Measurements from ENCODE around the gene ATP13A2.
A peak's percentile ranks its signal among the peaks of the same experiment; 100 is the strongest.
"Not testable (repeated sequence)": the region's sequence is repeated elsewhere in the genome, so short reads cannot be mapped to it uniquely, and the experiment has no call there.

ATP13A2 gene

DNA sequence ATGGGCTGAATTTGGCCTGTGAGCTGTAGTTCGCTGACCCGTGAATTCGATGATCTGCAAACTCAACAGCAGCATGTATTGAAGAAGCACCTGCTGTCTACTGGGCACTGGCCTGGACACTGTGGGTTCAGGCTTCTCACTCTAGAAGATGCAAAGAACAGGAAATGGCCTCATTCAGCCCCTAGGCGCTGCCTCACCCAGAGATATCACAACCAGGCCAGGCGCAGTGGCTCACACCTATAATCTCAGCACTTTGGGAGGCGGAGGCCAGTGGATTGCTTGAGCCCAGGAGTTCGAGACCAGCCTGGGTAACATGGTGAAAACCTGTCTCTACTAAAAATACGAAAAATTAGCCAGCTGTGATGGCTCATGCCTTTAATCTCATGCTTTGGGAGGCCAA lies 55.0 kb downstream of the ATP13A2 start:
- DNase-seq: no peak

DNA sequence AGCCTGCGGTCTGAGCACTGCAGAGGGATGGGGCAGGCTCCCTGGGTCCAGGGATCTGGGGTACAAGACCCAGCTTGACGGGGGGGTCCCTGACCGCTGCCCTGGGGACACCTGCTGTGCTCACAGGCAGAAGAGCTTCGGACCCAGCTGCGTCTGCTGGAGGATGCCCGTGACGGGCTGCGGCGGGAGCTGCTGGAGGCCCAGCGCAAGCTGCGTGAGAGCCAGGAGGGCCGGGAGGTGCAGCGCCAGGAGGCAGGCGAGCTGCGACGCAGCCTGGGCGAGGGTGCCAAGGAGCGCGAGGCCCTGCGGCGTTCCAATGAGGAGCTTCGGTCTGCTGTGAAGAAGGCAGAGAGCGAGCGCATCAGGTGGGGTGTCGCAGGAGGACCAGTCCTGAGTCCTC lies 56.5 kb downstream of the ATP13A2 start:
- no peak for DNase-seq

- DNase-seq: no peak
These were observed 57.1 kb downstream of the ATP13A2 start for GRCh38 chr1:16954579-16954978.

- not testable (repeated sequence) for DNase-seq
These were observed 59.4 kb downstream of the ATP13A2 start for GRCh38 chr1:16952376-16952775.

GRCh38 chr1:16949026-16949425 lies 62.7 kb downstream of the ATP13A2 start:
- DNase-seq: peak; percentile 70

DNA sequence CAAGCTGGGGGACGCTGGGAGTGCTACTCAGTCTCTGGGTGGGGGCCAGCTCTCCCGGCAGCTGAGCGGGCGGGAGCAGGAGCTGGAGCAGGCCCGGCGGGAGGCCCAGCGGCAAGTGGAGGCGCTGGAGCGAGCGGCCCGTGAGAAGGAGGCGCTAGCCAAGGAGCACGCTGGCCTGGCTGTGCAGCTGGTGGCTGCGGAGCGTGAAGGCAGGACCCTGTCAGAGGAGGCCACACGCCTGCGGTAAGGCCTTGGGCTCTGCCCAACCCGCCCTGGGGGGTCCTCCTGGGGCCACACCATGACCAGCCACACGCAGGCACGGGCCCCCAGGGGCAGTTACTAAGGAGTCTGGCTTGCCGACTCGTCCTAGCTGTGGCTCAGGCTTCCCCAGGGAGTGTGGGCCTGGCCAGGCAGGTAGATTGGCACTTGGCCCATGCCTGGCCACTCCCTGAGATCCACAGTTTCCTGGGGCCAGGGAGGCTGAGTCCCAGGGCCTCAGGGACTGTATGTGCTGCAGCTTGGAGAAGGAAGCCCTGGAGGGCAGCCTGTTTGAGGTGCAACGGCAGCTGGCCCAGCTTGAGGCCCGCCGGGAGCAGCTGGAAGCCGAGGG lies 63.3 kb downstream of the ATP13A2 start:
- DNase-seq: not testable (repeated sequence)

GRCh38 chr1:16946646-16947045 lies 65.1 kb downstream of the ATP13A2 start:
- DNase-seq: no peak

DNA sequence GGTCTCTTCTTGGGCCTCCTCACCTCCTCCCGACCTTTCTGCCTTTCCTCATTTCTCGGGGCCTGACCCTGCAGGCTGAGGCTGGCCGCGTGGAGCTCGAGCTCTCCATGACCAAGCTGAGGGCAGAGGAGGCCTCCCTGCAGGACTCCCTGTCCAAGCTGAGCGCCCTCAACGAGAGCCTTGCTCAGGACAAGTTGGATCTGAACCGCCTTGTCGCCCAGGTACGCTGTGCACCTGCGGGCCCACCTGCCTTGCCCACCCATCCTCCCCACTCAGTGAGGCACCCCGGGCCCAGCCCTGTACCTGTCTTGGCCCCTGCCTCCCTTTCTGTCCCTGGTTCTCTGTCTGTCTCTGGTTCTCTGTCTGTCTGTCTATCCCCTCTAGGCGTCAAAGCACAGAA lies 65.5 kb downstream of the ATP13A2 start:
- DNase-seq: not testable (repeated sequence)

- not testable (repeated sequence) for DNase-seq
These were observed 66.2 kb downstream of the ATP13A2 start for GRCh38 chr1:16945512-16945911.

DNA sequence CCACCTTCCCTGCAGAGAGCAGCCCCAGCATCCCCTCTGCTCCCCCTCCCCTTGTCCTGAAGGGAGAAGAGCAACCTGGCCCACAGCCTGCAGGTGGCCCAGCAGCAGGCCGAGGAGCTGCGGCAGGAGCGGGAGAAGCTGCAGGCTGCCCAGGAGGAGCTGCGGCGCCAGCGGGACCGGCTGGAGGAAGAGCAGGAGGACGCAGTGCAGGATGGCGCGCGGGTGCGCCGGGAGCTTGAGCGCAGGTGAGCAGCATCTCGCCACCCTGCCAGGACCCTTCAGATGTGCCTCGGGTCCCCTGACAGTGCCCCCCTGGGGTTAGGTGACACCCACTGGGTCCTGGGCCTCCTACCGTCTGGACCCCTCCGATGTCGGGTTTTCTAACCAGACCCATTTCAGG lies 67.7 kb downstream of the ATP13A2 start:
- DNase-seq: no peak

DNA sequence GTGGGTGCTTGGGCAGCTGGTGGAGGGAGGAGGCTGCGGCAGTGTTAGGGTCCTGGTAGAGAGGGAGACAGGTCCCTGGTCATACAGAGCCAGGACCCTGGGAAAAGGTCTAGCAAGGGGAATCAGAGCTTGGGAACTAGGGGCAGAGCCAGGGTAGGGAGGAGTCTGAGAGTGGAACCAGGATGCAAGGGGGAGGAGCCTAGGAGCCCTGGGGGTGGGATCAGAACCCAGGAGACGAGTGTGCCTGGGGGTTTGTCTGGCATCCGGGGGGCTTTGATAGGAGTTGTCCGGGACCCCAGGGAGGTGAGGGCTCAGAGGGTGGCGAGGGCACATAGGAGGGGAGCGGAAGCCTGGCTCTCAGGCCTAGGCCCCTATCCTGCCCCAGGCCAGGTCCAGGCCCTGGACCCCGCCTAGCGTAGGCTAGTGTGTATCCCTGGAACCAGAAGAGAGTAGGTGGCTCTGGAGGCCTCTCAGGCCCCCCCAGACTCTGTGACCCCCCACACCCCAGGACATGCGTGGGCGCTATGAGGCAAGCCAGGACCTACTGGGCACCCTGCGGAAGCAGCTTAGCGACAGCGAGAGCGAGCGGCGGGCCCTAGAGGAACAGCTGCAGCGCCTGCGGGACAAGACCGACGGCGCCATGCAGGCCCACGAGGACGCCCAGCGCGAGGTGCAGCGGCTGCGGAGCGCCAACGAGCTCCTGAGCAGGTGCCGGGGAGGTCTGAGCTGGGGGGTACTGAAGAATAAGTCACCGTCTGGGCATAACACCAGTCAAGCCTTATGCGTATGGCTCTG lies 72.1 kb downstream of the ATP13A2 start:
- not testable (repeated sequence) for DNase-seq

GRCh38 chr1:16938351-16939321 lies 73.1 kb downstream of the ATP13A2 start:
- no peak for DNase-seq

DNA sequence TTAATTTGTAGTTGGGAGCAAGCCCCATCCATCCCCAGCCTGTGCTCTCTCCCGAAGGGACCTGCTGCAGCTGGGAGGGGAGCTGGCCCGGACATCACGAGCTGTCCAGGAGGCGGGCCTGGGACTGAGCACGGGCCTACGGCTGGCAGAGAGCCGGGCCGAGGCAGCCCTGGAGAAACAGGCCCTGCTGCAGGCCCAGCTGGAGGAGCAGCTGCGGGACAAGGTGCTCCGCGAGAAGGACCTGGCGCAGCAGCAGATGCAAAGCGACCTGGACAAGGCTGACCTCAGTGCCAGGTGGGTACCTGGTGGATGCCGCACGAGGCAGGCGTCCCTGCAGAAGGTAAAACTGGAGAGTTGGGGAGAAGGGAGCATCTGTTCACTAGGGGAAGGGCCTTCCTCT lies 75.1 kb downstream of the ATP13A2 start:
- DNase-seq: not testable (repeated sequence)
